Measurements from ENCODE around the gene FGD2.

DNA sequence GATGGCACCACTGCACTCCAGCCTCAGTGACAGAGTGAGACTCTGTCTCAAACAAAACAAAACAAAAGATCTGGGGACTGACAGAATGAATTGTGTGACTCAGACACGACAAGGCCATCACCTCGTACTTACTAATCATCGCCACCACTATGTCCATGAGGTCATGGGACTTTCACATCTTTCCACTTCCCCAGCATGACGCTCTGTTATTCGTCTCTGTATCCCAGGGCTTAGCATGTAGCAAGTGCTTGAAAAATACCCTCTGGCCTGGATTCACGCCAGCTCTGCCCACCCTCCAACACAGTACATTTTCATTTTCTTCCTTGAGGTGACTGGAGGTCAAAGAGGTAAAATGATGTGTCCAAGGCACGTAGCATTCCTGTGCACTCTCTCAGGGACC, 27.8 kb downstream of the FGD2 start:
- TF ChIP-seq POLR2A (IDR thresholded peaks at IDR 0.05; ENCODE audit: borderline replicate concordance, extremely low read depth, insufficient read depth, insufficient read length) (no peak), SIN3A (IDR thresholded peaks at IDR 0.05; ENCODE audit: low read depth) (no peak), POLR2AphosphoS5 (IDR thresholded peaks at IDR 0.05; ENCODE audit: low read depth, low read length) (no peak)
- TF ChIP-seq, protein P1, sequence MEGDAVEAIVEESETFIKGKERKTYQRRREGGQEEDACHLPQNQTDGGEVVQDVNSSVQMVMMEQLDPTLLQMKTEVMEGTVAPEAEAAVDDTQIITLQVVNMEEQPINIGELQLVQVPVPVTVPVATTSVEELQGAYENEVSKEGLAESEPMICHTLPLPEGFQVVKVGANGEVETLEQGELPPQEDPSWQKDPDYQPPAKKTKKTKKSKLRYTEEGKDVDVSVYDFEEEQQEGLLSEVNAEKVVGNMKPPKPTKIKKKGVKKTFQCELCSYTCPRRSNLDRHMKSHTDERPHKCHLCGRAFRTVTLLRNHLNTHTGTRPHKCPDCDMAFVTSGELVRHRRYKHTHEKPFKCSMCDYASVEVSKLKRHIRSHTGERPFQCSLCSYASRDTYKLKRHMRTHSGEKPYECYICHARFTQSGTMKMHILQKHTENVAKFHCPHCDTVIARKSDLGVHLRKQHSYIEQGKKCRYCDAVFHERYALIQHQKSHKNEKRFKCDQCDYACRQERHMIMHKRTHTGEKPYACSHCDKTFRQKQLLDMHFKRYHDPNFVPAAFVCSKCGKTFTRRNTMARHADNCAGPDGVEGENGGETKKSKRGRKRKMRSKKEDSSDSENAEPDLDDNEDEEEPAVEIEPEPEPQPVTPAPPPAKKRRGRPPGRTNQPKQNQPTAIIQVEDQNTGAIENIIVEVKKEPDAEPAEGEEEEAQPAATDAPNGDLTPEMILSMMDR (IDR thresholded peaks at IDR 0.05 in 2 of 3, conservative IDR thresholded peaks at IDR 0.05 in 1 of 3; ENCODE audit: borderline replicate concordance in 1 of 3, insufficient read depth in 1 of 3, low read depth in 2 of 3, low read length in 2 of 3): no peak
